ENCODE data around the gene CTAG1B.

GRCh38 chrX:154593201-154593600, 25.9 kb downstream of the CTAG1B start:
- no peak for TF ChIP-seq CTCF (IDR thresholded peaks at IDR 0.05)
- TF ChIP-seq POLR2A (IDR thresholded peaks at IDR 0.05) = no peak
- no peak for TF ChIP-seq EP300 (IDR thresholded peaks at IDR 0.05)
